Activated naive CD4-positive, alpha-beta T cell treated with anti-CD3 and anti-CD28 coated beads, Interleukin-2, amount 50 U/mL, for 24 hours (primary cell): ENCODE results near the gene EOLA1.
"Not testable (repeated sequence)": the region's sequence is repeated elsewhere in the genome, so short reads cannot be mapped to it uniquely, and the experiment has no call there.

ENCODE experiments used
- H3K27ac Mint-ChIP-seq: one replicate; pipeline ENCODE4 v1.8.0; 2021; ENCODE audit warnings: mild to moderate bottlenecking, mixed read lengths
- H3K27me3 Mint-ChIP-seq: one replicate; pipeline ENCODE4 v1.8.0; 2021; ENCODE audit warnings: mixed read lengths
- H3K36me3 Mint-ChIP-seq: one replicate; pipeline ENCODE4 v1.8.0; 2021; ENCODE audit warnings: mixed read lengths
- H3K4me1 Mint-ChIP-seq: one replicate; pipeline ENCODE4 v1.8.0; 2021; ENCODE audit warnings: mixed read lengths
- H3K4me3 Mint-ChIP-seq: one replicate; pipeline ENCODE4 v1.8.0; 2021; ENCODE audit warnings: mild to moderate bottlenecking, mixed read lengths
- H3K9me3 Mint-ChIP-seq: one replicate; pipeline ENCODE4 v1.8.0; 2021; ENCODE audit warnings: mixed read lengths

The EOLA1 gene

DNA sequence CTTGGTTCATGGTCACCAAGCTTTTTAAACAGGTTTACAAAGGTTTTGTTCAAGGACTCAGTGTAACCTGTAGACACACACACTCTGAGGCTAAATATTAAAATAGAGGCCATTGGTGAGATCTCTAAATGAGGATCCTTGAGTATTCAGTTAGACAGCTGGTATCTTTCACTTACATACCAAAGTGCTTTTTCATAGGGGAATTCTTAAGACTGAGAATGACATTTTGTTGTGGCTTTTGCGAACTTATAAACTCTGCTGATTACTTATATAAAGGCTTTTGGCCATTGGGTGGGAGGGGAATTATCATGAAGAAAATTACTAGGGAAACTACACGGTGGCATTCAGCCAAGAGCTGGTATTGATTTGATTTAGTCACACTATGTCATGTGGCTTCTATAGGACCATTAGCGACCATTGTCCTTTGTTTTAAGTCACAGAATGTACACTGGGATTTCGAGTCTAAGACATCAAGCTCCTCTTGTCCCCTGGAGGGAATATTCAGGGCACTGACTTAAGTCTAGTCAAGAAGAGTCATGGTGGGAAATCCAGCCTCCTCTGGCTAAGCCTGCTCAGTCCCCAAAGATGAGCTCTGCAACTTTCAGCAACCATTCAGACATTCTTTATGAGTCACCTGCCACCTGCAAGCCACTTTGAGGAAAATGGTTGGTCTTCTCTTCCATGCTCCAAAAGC lies 10.6 kb downstream of the EOLA1 start:
- not testable (repeated sequence) for H3K4me1 Mint-ChIP-seq, H3K9me3 Mint-ChIP-seq

DNA sequence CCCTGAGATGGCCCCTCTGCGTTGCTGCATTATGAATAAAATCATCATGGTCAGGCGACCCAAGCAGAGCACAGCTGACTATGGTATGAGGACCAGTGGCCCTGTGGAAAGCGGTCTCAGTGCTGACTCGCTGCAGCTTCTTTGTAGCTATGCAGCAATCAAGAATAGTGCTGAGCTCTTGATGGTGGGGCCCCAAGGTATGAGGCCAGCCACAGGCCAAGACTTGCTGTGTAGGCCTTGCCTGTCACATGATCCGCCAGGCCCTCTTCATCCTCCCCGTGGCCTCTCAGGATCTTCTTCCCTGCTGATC lies 11.1 kb downstream of the EOLA1 start:
- not testable (repeated sequence) for H3K4me3 Mint-ChIP-seq, H3K36me3 Mint-ChIP-seq, H3K9me3 Mint-ChIP-seq, H3K4me1 Mint-ChIP-seq, H3K27me3 Mint-ChIP-seq, H3K27ac Mint-ChIP-seq

More for the DNA sequence above, 10.6 kb downstream of the EOLA1 start:
- H3K27ac Mint-ChIP-seq, H3K4me3 Mint-ChIP-seq, H3K36me3 Mint-ChIP-seq, H3K27me3 Mint-ChIP-seq: not testable (repeated sequence)

DNA sequence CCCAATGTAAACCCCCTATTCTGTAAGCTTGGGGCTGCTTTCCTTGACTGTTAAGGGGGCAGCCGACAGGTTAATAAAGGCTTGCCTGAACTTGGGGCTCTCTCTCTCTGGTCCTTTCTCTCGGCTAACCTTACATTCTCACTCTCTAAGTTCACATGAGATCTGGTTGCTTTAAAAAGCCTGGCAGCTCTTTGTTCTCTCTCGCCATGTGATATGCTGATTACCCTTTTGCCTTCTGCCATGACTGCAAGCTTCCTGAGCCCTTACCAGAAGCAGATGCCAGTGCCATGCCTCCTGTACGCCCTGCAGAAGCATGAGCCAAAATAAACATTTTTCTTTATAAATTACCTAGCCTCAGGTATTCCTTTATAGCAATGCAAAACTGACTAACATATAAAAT lies 14.4 kb downstream of the EOLA1 start:
- not testable (repeated sequence) for H3K36me3 Mint-ChIP-seq, H3K4me3 Mint-ChIP-seq, H3K4me1 Mint-ChIP-seq, H3K9me3 Mint-ChIP-seq, H3K27ac Mint-ChIP-seq, H3K27me3 Mint-ChIP-seq

DNA sequence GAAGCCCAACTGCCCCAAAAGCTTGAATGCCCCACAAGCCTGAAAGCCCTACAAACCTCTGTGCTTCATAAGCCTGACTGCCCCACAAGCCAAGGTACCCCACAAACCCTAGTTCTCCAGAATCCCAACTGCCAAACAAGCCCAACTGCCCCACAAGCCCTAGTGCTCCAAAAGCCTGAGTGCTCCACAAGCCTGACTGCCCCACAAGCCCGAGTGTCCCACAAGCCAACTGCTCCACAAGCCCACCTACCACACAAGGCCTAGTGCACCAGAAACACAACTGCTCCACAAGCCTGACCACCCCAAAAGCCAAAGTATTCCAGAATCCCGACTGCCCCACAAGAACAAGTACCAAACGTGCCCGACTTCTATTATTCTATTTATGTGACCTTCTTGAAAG lies 22.5 kb downstream of the EOLA1 start:
- no peak overlapping the region for H3K27ac Mint-ChIP-seq
- no peak overlapping the region for H3K4me3 Mint-ChIP-seq
- no peaks in the 10 kb centered on the region for H3K36me3 Mint-ChIP-seq
- no peaks in the 10 kb centered on the region for H3K4me1 Mint-ChIP-seq
- H3K9me3 Mint-ChIP-seq = no peaks in the 10 kb centered on the region
- no peaks in the 10 kb centered on the region for H3K27me3 Mint-ChIP-seq

DNA sequence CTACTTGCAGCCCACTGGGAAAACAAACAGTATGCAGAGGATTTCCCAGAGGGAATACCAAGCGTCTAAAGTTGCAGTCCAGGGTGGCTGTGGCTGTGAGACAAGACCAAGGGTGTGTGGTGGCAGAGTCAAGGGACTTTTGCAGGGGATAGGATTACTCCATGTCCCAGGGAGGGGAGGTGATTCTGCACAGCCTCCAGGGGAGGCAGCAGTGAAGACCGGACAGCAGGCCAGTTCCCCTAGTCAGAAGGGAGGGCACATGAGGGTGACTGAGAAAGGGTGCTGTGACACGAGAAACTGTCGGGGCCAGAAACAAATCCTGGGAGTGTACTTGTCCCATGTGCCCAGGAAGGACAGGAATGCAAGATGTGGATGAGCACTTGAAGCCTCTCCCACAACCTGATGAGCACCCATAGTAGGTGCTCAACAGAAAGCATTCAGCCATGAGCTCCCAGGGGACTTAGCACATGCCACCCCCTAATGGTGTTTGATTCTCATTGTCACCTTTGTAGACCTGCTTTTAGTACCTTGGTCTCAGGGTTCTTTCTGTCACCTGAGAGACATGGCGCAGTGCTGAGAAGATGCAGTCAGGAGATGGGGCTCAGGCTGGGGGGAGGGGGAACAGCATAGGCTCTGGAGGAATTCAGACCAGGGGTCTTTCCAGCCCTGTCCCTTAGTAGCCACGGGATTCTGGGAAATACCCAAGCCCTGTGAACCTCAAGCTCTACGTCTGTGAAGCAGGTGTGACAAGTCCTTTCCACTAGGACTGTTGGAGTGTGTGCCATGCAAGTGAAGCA lies 27.0 kb downstream of the EOLA1 start:
- Mint-ChIP-seq H3K4me3 (no peak overlapping the region), H3K27me3 (no peaks in the 10 kb centered on the region), H3K4me1 (no peaks in the 10 kb centered on the region), H3K9me3 (no peaks in the 10 kb centered on the region), H3K36me3 (no peaks in the 10 kb centered on the region), H3K27ac (no peak overlapping the region)

DNA sequence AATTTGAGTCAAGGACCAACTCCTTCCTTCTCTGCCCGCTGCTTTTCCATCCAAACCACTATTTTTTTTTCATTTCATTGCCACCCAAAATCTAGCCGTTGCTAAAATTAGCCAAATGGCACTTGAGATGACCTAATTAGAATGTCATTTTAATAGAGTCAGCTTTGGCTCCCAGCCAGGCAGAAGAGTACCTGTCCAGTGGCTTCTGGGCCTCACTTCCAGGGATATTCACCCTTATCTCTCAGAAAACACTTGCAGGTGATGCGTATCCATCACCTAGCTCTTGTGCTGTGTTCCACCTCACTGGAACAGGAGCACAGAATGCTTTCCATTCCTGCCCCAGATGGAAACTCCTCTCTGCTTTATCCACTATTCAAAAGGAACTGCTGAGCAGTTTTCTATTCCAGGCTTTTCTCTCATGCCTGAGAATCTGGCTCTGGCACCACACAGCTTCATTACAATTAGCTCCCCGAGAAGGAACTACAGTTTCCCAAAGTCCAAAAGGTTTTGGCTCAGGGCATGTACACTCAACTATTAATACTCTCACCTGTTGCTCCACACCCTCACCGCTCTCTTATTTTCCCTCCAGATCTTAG lies 28.0 kb downstream of the EOLA1 start:
- Mint-ChIP-seq H3K4me3 (no peak overlapping the region), H3K27ac (no peak overlapping the region), H3K9me3 (no peaks in the 10 kb centered on the region), H3K27me3 (no peaks in the 10 kb centered on the region), H3K4me1 (no peaks in the 10 kb centered on the region), H3K36me3 (no peaks in the 10 kb centered on the region)

DNA sequence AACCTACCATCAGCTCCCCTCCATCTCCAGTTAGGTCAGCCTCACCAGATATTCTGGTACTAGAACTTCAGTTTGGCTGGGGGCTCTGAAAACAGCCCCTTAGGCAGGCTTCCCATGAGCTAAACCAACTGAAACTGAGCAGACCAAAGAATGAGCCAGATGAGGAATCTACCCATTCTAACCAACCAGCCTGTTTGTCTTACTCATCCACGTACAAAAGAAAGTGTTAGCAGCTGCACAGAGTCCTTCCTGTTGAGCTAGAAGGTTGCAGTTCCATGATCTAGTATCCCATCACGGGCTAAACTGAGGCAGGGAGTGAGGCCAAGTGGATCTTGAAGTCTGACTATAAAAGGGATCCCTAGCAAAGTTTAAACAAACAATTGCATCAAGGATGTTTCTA lies 29.0 kb downstream of the EOLA1 start:
- H3K4me3 Mint-ChIP-seq = no peak overlapping the region
- no peak overlapping the region for H3K27ac Mint-ChIP-seq
- no peaks in the 10 kb centered on the region for H3K36me3 Mint-ChIP-seq
- H3K4me1 Mint-ChIP-seq = no peaks in the 10 kb centered on the region
- no peaks in the 10 kb centered on the region for H3K27me3 Mint-ChIP-seq
- H3K9me3 Mint-ChIP-seq = no peaks in the 10 kb centered on the region

DNA sequence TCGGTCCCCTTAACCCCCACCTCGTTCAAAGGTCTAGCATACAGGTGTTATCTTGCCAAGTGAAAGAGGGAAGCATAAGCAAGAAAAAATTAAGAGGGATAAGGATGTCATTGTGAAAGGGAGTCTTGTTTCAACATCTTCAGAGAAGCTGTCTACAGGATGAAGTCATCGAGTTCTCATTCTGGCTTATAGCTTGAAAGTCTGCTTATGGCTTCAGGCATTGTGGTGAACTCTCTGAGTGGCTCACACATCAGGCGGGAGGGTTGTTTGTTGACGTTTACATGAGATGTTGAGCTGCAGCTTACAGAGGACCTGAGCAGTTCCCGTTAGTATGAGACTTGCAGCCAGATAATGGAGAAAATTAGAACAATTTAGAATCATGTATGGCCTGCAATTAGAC lies 29.9 kb downstream of the EOLA1 start:
- Mint-ChIP-seq H3K27ac (no peak overlapping the region), H3K4me3 (no peak overlapping the region), H3K27me3 (no peaks in the 10 kb centered on the region), H3K4me1 (no peaks in the 10 kb centered on the region), H3K36me3 (no peaks in the 10 kb centered on the region), H3K9me3 (no peaks in the 10 kb centered on the region)

DNA sequence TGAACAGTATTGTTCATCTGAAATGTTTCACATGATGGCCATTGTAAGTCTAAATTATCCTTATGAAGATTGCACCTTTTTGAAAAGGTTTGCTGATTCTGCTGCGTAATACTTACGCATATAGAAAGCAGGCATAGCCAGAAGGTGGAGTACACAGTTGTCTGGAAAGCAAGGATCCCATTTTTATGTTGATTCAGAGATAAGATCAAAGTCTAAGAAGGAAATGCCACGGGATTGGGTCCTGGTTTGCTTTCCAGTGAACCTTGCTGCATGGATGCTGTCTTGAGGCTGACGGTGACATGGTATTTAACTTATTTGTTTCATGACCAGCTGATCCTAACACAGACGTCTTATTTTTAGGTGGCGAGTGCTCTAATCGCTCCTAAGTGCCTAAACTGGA lies 31.0 kb downstream of the EOLA1 start:
- H3K9me3 Mint-ChIP-seq = no peaks in the 10 kb centered on the region
- H3K27ac Mint-ChIP-seq = no peak overlapping the region
- no peaks in the 10 kb centered on the region for H3K27me3 Mint-ChIP-seq
- H3K36me3 Mint-ChIP-seq = no peaks in the 10 kb centered on the region
- H3K4me3 Mint-ChIP-seq = no peak overlapping the region
- H3K4me1 Mint-ChIP-seq = no peaks in the 10 kb centered on the region

DNA sequence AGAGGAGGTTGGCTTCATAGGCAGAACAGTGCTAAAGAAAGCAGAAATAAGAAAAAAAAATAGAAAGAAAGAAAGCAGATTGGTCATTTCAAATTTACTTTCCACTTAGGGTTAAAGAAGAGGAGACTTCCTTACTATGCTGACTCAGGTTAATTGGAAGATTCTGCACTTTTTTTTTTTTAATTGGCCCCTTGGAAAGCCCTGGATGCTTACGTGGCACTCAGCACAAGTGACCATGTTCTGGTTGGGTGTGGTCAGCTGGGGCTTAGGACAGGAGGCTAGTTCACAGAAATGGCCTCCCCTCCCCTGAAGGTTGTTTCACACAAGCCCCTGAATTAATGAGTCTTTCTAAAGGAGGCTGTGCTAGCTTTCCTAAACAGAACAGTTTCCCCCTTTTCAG lies 31.9 kb downstream of the EOLA1 start:
- Mint-ChIP-seq H3K4me1 (no peaks in the 10 kb centered on the region), H3K4me3 (no peak overlapping the region), H3K27ac (peak overlapping the region; percentile 51), H3K36me3 (no peaks in the 10 kb centered on the region), H3K9me3 (no peaks in the 10 kb centered on the region), H3K27me3 (no peaks in the 10 kb centered on the region)

DNA sequence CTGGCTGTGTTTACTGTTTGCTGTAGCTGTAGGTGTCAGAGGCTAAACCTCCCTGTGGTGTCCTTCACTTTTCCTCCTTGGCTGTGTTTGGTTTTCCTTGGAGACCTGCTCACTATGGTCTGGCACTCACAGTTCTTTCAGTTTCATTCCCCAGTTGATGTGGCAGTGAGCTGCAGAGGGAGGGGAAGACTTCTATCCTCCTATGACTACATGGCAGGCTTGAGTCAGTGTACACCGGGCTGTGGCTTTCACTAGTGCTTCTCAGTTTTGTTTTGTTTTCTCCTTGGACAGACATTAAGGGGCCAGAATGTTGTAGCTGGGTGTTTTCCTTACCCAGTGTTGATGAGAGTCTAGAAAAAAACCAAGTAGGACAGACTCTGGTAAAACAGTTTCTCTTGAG lies 32.6 kb downstream of the EOLA1 start:
- H3K27ac Mint-ChIP-seq = not testable (repeated sequence)

DNA sequence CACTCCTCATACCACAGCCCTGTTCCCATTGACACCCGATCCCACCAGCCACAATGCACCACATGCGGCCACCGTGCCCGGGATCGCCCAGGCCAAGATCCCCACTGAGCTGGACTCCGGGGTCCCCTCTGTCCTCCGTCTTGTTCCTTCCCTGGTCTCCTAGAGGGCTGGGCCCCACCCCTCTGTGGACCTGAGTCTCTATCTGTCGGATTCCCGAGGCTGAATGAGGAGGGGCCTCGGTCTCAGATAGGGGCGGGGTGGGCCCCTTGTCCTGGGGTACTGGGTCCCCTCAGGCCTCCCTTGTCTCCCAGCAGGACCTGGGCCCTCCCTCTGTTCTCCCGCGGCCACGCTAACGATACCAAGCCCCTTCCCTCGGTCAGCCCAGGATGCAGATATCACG lies 44.8 kb downstream of the EOLA1 start:
- H3K27me3 Mint-ChIP-seq = not testable (repeated sequence)

More for the DNA sequence above, 32.6 kb downstream of the EOLA1 start:
- H3K36me3 Mint-ChIP-seq, H3K9me3 Mint-ChIP-seq, H3K27me3 Mint-ChIP-seq, H3K4me3 Mint-ChIP-seq, H3K4me1 Mint-ChIP-seq: not testable (repeated sequence)

DNA sequence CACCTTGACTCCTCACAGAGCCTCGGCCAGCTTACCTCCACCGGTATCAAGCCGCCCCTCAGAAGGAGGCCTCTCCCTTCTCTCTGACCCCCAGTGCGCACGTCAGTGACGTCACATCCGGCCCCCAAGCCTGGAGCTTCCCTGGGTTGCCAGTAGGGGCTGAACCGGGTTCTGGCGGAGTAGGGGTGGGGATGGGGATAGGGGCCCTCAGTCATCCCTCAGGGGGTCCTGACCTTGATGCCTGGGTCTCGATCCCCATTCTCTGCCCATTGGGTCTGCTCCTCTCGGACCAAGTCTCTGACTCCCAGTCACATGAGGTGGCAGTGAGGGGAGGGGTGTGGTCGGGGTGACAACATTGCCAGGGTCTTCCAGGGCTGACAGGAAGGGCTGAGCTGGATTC lies 46.5 kb downstream of the EOLA1 start, which contains the start of gene MAGEA9B:
Gene MAGEA9B (minus strand): TSS at position 101 of the 400 bp plus-strand sequence. CDS start 4,280 bp downstream, outside the sequence.
- H3K4me3 Mint-ChIP-seq, H3K27ac Mint-ChIP-seq, H3K4me1 Mint-ChIP-seq, H3K9me3 Mint-ChIP-seq, H3K27me3 Mint-ChIP-seq, H3K36me3 Mint-ChIP-seq: not testable (repeated sequence)

More for the DNA sequence above, 44.8 kb downstream of the EOLA1 start:
- H3K36me3 Mint-ChIP-seq, H3K4me3 Mint-ChIP-seq, H3K9me3 Mint-ChIP-seq, H3K4me1 Mint-ChIP-seq, H3K27ac Mint-ChIP-seq: not testable (repeated sequence)

DNA sequence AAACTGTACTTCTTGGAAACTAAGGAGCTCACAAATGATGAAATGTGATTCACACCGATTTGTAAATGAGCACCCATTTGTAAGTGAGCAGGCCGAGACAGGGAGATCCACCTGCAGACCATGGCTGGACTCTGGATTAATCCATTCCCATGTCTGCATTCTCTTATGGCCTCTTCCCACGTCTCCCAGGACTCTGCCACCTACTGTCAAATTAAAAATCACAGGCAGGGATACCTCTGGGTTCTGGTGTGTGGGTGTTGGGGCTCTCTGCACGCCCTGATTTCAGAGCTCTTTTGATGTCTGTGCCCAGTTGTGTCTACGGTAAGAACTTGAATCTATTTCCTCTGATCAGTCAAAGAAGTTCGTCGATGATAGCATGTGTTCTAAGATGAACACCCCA lies 50.2 kb downstream of the EOLA1 start:
- not testable (repeated sequence) for H3K27me3 Mint-ChIP-seq, H3K27ac Mint-ChIP-seq, H3K36me3 Mint-ChIP-seq, H3K4me3 Mint-ChIP-seq, H3K9me3 Mint-ChIP-seq, H3K4me1 Mint-ChIP-seq

DNA sequence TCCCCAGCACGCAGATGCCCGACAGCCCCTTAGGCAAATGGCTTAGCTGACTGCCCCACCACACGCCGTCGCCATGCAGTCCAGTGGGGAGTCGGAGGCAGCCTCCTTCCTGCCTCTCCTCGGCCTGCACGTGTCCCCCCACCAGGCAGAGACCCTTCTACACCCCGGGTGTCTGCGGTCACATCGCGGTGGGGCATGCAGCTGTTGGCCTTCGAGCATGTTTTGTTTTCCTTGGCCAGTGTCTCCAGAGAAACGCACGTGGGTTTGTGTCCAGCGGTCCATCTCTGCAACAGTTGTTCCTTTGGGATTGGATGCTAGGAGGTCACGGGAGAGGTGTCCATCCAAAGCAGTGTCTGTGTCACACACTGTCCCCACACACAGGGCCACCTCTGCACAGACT lies 54.4 kb downstream of the EOLA1 start, which contains the start of gene HSFX2:
Gene HSFX2 (minus strand): TSS at position 101 of the 400 bp plus-strand sequence. CDS start 614 bp downstream, outside the sequence.
- H3K9me3 Mint-ChIP-seq, H3K27ac Mint-ChIP-seq, H3K27me3 Mint-ChIP-seq, H3K4me3 Mint-ChIP-seq, H3K4me1 Mint-ChIP-seq, H3K36me3 Mint-ChIP-seq: not testable (repeated sequence)

DNA sequence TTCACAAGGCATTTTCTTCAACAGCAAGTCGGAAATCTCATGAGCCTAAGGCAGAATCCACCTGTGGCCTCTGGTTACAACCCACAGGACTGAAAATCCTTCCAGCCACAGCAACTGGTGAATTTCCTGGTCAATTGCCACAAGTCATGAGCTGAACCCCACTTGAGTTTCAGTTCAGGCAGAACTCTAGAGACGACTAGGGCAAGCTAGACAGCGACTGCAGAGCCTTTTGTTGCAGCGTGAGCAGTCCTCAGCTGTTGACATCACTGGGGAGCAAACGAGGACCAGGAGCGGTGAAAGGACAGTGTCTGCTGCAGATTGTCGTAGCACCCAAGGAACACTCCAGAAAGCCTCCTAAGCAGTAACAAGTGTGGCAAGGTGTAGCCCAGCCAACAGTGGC lies 55.1 kb downstream of the EOLA1 start:
- not testable (repeated sequence) for H3K27ac Mint-ChIP-seq, H3K4me3 Mint-ChIP-seq, H3K27me3 Mint-ChIP-seq, H3K9me3 Mint-ChIP-seq, H3K4me1 Mint-ChIP-seq, H3K36me3 Mint-ChIP-seq
